Thymus (tissue), 11 donors: ENCODE data around the gene CORO2B. TPM values are rescaled to one million over a fixed set of nuclear protein-coding genes. Genes with fewer than 3 reads are reported as not detected.

Experiments
- DNase-seq, 9 donors: peaks; one replicate each; pipeline ENCODE4 v3.0.0-alpha.2; 2013; ENCODE audit warnings: low spot score in 9 of 9, low read depth in 6 of 9, missing footprints in 1 of 9
- H3K27ac ChIP-seq, 2 donors: one replicate each; pipeline ENCODE4 v1.5.1; 2013; ENCODE audit warnings: control low read depth in 1 of 2, low read depth in 1 of 2, low read length in 1 of 2, mild to moderate bottlenecking in 1 of 2, moderate library complexity in 1 of 2
- H3K27me3 ChIP-seq, 2 donors: one replicate each; pipeline ENCODE4 v1.5.1; 2013; ENCODE audit warnings: low read length in 1 of 2; ENCODE audit not compliant: control insufficient read depth in 2 of 2, insufficient read depth in 1 of 2
- H3K36me3 ChIP-seq, 2 donors: one replicate each; pipeline ENCODE4 v1.5.1; 2013; ENCODE audit warnings: low read length in 1 of 2, mild to moderate bottlenecking in 1 of 2, moderate library complexity in 1 of 2; ENCODE audit not compliant: control insufficient read depth in 2 of 2, insufficient read depth in 2 of 2
- H3K4me1 ChIP-seq, 2 donors: one replicate each; pipeline ENCODE4 v1.5.1; 2013; ENCODE audit warnings: low read length in 2 of 2; ENCODE audit not compliant: control insufficient read depth in 2 of 2, insufficient read depth in 2 of 2
- H3K4me3 ChIP-seq, 2 donors: one replicate each; pipeline ENCODE4 v1.5.1; 2013; ENCODE audit warnings: low read length in 2 of 2, control low read depth in 1 of 2, mild to moderate bottlenecking in 1 of 2
- H3K9me3 ChIP-seq, 2 donors: one replicate each; pipeline ENCODE4 v1.5.1; 2013; ENCODE audit warnings: low read length in 1 of 2, mild to moderate bottlenecking in 1 of 2; ENCODE audit not compliant: control insufficient read depth in 2 of 2, insufficient read depth in 1 of 2
- WGBS: extraction: QIAGEN DNeasy Blood & Tissue Kit; methylation state at CpG from one replicate; pipeline ENCODE4 v1.1.7; 2013; 5-methylcytosine and 5-hydroxymethylcytosine counted together
- polyA plus RNA-seq: library from polyadenylated mRNA; stranded (reverse); fragments of 200-250 nt; gene quantifications from one replicate; pipeline ENCODE4 v1.2.3, GENCODE V29; 2013
- total RNA-seq: library from RNA; stranded (reverse); fragments of 120-200 nt; gene quantifications from one replicate; pipeline ENCODE4 v1.2.4, GENCODE V29; 2013
- donor health status: healthy.

Gene CORO2B
- total and polyA plus RNA-seq, 2 donors = 0.57 to 1.3 TPM

DNA sequence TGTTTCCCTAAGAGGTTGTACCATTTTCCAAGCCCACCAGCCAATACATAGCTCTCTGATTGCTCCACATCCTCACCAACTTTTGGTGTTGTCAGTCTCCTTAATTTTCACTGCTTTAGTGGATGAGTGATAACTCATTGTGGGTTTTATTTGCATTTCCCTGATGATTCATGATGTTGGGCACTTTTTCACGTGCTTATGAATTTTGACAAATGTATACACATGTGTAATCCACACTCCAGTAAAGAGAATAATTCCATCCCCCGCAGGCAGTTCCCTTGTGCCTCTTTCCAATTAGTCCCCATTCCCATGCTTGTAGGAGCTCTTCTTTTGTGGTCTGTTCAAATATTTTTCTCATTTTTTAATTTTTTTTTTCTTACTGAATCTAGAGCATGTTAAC lies 189.5 kb downstream of the CORO2B start:
- Histone ChIP-seq H3K4me1 (no peaks in the 10 kb centered on the region), H3K27ac (no peak overlapping the region), H3K9me3 (no peaks in the 10 kb centered on the region), H3K27me3 (no peaks in the 10 kb centered on the region), H3K36me3 (no peaks in the 10 kb centered on the region), H3K4me3 (no peak overlapping the region)
- 16% methylated on average over 2 of the region's 2 CpGs for WGBS
- no peak for DNase-seq

- Histone ChIP-seq H3K36me3 (no peaks in the 10 kb centered on the region), H3K9me3 (no peaks in the 10 kb centered on the region), H3K27ac (no peak overlapping the region), H3K4me3 (no peak overlapping the region), H3K4me1 (no peaks in the 10 kb centered on the region), H3K27me3 (no peaks in the 10 kb centered on the region)
- 99% methylated on average over 2 of the region's 2 CpGs for WGBS
- no peak for DNase-seq
Measured at GRCh38 chr15:68769702-68770101, 190.9 kb downstream of the CORO2B start.

DNA sequence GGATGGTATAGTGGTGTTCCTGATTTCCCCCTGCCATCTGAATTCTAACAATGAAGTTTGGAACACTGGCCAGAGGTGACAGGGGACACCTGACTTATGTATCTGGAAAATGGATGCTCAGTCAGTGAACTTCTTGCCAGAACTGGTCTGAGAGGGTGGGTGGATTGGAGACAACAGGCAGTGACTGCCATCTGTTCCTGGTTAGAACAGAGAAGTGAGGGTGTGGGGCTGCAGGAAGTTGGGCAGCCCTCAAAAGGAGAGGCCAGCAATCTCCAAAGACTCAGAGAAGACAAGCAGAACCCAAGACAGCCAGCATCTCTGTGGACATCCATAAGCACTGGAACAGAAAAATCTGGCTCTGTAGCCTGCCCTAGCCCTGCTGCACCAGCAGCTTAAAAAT lies 191.4 kb downstream of the CORO2B start:
- no peaks in the 10 kb centered on the region for H3K36me3 ChIP-seq
- H3K27me3 ChIP-seq = no peaks in the 10 kb centered on the region
- no peak overlapping the region for H3K27ac ChIP-seq
- no peak overlapping the region for H3K4me3 ChIP-seq
- H3K4me1 ChIP-seq = no peaks in the 10 kb centered on the region
- no peaks in the 10 kb centered on the region for H3K9me3 ChIP-seq
- no peak for DNase-seq

- H3K4me1 ChIP-seq = no peaks in the 10 kb centered on the region
- DNase-seq = no peak
- 98% methylated on average over 2 of the region's 2 CpGs for whole genome bisulfite sequencing
- H3K4me3 ChIP-seq = no peak overlapping the region
- no peak overlapping the region for H3K27ac ChIP-seq
- peaks cover 0 to 10% of the 10 kb centered on the region in 2 donors for H3K36me3 ChIP-seq
- no peaks in the 10 kb centered on the region for H3K9me3 ChIP-seq
- no peaks in the 10 kb centered on the region for H3K27me3 ChIP-seq
Measured at GRCh38 chr15:68773036-68773435, 194.2 kb downstream of the CORO2B start.

- DNase-seq = no peak
- Histone ChIP-seq H3K27ac (no peak overlapping the region), H3K36me3 (peaks cover under 1 to 13% of the 10 kb centered on the region in 2 donors), H3K4me1 (no peaks in the 10 kb centered on the region), H3K9me3 (no peaks in the 10 kb centered on the region), H3K27me3 (no peaks in the 10 kb centered on the region), H3K4me3 (no peak overlapping the region)
- over 99% methylated on average over 4 of the region's 4 CpGs for WGBS
Measured at GRCh38 chr15:68774120-68774519, 195.3 kb downstream of the CORO2B start.

DNA sequence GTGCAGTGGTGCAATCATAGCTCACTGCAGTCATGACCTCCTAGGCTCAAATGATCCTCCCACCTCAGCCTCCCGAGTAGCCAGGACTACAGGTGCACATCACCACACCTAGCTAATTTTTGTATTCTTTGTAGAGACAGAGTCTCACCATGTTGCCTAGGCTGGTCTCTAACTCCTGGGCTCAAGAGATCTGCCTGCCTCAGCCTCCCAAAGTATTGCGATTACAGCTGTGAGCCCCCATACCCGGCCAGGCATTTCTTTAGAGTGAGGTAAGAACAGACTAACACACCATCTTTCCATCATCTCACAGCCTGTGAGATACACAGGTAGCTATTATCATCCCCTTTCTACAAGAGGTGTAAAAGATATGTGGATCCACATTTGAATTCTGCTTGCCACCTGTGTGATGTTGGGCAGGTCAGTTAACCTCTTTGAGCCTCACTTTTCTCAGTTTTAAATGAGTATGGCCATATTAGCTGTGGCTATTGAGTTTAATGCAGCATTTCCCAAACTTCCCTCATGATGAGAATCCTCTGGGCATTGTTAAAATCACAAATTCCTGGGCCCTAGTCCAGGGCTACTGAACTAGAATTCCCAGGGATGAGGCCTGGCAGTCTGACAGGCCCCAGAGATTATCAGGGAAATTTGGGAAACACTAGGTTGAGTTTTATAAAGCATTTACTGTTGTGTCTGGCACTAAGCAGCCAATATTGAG lies 195.9 kb downstream of the CORO2B start:
- no peak for DNase-seq
- no peaks in the 10 kb centered on the region for H3K9me3 ChIP-seq
- WGBS = over 99% methylated on average over 3 of the region's 3 CpGs
- H3K36me3 ChIP-seq = peaks cover 5 to 19% of the 10 kb centered on the region in 2 donors
- no peaks in the 10 kb centered on the region for H3K27me3 ChIP-seq
- H3K27ac ChIP-seq = no peak overlapping the region
- no peaks in the 10 kb centered on the region for H3K4me1 ChIP-seq
- H3K4me3 ChIP-seq = no peak overlapping the region

GRCh38 chr15:68775236-68775577 lies 196.4 kb downstream of the CORO2B start:
- Histone ChIP-seq H3K27ac (no peak overlapping the region), H3K27me3 (no peaks in the 10 kb centered on the region), H3K4me3 (no peak overlapping the region), H3K9me3 (no peaks in the 10 kb centered on the region), H3K4me1 (no peaks in the 10 kb centered on the region), H3K36me3 (peaks cover 8 to 23% of the 10 kb centered on the region in 2 donors)
- 95% methylated on average over 3 of the region's 3 CpGs for WGBS
- DNase-seq = no peak

DNA sequence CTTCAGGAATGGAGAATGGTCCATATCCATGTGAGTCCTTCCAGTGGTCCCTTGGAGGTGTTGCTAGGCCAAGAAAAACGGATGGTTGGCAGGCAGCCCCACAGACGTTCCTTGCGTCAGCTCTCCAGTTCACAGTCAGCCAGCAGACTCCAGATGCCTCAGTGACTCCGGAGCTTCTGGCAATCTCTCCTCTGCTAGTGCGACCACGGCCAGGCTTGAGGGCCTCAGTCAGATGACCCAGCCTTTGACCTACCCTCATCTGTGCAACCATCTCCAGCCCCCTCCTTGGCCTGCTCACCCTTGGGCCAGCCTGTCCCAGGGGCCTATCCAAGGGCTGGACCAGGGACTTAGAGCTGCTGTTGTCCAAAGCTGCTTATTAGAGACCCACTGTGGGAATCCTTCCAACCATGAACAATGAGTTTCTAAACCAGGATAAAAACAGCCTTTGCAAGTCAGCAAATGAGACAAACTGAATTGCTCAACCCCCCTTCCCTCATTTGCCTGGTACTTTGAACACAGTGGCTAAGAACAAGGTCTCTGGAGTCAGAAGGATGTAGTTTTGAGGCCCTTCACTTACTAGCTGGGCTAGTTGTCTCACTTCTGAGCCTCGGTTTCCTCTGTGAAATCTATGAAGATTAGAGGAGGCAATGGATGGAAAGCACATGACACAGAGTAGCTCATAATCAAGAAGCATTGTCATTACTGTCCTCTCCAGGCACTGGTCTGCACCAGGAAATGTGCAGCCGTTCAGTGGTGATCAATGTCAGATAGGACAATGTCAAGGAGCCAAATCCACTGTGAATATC lies 197.1 kb downstream of the CORO2B start:
- Histone ChIP-seq H3K4me1 (no peaks in the 10 kb centered on the region), H3K27ac (no peak overlapping the region), H3K27me3 (no peaks in the 10 kb centered on the region), H3K4me3 (no peak overlapping the region), H3K9me3 (no peaks in the 10 kb centered on the region), H3K36me3 (peaks cover 15 to 29% of the 10 kb centered on the region in 2 donors)
- WGBS = 95% methylated on average over 8 of the region's 8 CpGs
- no peak for DNase-seq

DNA sequence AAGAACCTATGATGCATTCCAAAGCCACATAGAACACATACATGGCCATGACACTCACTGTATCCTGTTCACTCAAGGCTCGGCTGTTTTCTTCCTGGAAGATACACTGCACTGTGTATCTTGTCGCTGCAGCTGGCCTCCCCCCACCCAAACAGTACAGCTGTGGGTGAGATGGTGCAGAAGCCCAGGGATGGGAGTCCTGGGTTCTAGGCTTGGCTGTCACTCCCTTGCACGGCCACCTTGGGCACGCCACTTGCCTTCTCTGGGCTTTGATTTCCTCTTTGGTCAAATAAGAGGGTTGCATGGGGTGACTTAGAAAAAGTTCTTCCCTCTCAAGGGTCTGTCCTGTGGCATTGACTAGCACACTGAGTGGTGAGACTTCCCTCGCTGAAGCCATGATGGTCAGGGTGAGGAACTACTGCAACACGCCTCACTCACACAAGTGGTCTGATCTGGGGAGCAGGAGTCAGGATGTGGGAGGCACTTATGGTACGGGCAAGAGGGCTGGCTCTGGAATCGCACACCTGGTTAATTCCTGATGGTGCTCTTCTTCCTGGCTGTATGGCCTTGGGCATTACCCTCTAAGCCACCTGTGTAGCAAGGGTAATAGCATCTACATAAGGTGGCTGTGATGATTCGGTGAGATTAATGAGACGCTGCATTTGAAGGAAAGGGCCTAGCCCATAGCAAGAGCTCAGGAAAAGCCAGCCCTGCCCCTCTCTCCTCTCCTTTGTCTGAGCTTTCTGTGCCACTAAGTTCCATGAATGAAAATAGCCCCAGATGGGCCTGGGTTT lies 197.9 kb downstream of the CORO2B start:
- 91% methylated on average over 10 of the region's 10 CpGs for WGBS
- H3K4me1 ChIP-seq = peaks cover 0 to under 1% of the 10 kb centered on the region in 2 donors
- H3K27ac ChIP-seq = no peak overlapping the region
- no peaks in the 10 kb centered on the region for H3K27me3 ChIP-seq
- no peak for DNase-seq
- H3K9me3 ChIP-seq = no peaks in the 10 kb centered on the region
- peaks cover 19 to 37% of the 10 kb centered on the region in 2 donors for H3K36me3 ChIP-seq
- H3K4me3 ChIP-seq = no peak overlapping the region
